NCI-H748 (cell line): ENCODE data around the gene FAM181A.

Experiments used
- DNase-seq: peaks from one replicate; lab custom pipeline; 2025; ENCODE audit not compliant: unreplicated experiment; lab: John Stamatoyannopoulos, UW

Gene FAM181A

GRCh38 chr14:93960774-93961438 lies 33.8 kb downstream of the FAM181A start:
- DNase-seq, result no peak

GRCh38 chr14:93961620-93962019 lies 34.5 kb downstream of the FAM181A start:
- DNase-seq, result no peak

GRCh38 chr14:93962701-93963601 lies 35.8 kb downstream of the FAM181A start:
- DNase-seq, result no peak

- no peak for DNase-seq
Measured at GRCh38 chr14:93963692-93964091, 36.5 kb downstream of the FAM181A start.

GRCh38 chr14:93964281-93964680 lies 37.1 kb downstream of the FAM181A start:
- no peak for DNase-seq

- DNase-seq, result no peak
Measured at GRCh38 chr14:93964820-93965286, 37.7 kb downstream of the FAM181A start.

- no peak for DNase-seq
Measured at GRCh38 chr14:93965287-93965821, 38.2 kb downstream of the FAM181A start.

GRCh38 chr14:93965946-93966474 lies 38.9 kb downstream of the FAM181A start:
- no peak for DNase-seq

GRCh38 chr14:93967637-93968250 lies 40.6 kb downstream of the FAM181A start:
- DNase-seq, result no peak

GRCh38 chr14:93969082-93969828 lies 42.1 kb downstream of the FAM181A start:
- DNase-seq, result no peak

- DNase-seq, result peak; percentile 68
Measured at GRCh38 chr14:93970585-93970964, 43.4 kb downstream of the FAM181A start.

GRCh38 chr14:93970965-93971634 lies 44.0 kb downstream of the FAM181A start:
- peak; percentile 29 for DNase-seq

GRCh38 chr14:93971635-93972027 lies 44.5 kb downstream of the FAM181A start:
- DNase-seq, result no peak

GRCh38 chr14:93972618-93973205 lies 45.6 kb downstream of the FAM181A start:
- DNase-seq, result no peak

GRCh38 chr14:93973607-93974006 lies 46.5 kb downstream of the FAM181A start:
- no peak for DNase-seq

GRCh38 chr14:93974299-93974698 lies 47.2 kb downstream of the FAM181A start:
- no peak for DNase-seq

GRCh38 chr14:93974833-93975232 lies 47.7 kb downstream of the FAM181A start:
- DNase-seq, result no peak

- no peak for DNase-seq
Measured at GRCh38 chr14:93975791-93976476, 48.8 kb downstream of the FAM181A start.

- no peak for DNase-seq
Measured at GRCh38 chr14:93976477-93977057, 49.4 kb downstream of the FAM181A start, which contains the start of gene ASB2. Gene ASB2 (minus strand): TSS chr14:93976570. CDS start chr14:93964539, 12,031 bp downstream.
